Measurements from ENCODE around the gene CBLB. TPM values are rescaled to one million over a fixed set of nuclear protein-coding genes. Genes with fewer than 3 reads are reported as not detected.

Gene CBLB
- total and polyA plus RNA-seq, 9 of the 15 experiments (the other 6 are each of a cell fraction or from before 2014, with no cell fraction given): 1.8 to 8.1 (median 5.3) TPM

- ChIA-PET POLR2A (no interaction called here), CTCF (ENCODE audit: low intra/inter-chr PET ratio) (no interaction called here)
- Histone ChIP-seq H3K9me3 (replicated peaks; ENCODE audit: control insufficient read depth, insufficient read depth, low read depth, low read length) (no peaks in the 10 kb centered on the region), H3K27ac (ENCODE audit: extremely low read depth, low read depth, low read length) (no peak overlapping the region), H3K27me3 (ENCODE audit: control insufficient read depth in 2 of 2, insufficient read depth in 2 of 2, low read length in 2 of 2) (no peaks in the 10 kb centered on the region), H3K4me3 (no peak overlapping the region), H3K4me2 (ENCODE audit: insufficient read depth, low read length) (no peak overlapping the region), H3K9ac (ENCODE audit: insufficient read depth in 1 of 2, low read depth in 2 of 2, low read length in 2 of 2) (no peak overlapping the region), H4K20me1 (replicated peaks; ENCODE audit: control insufficient read depth, insufficient read depth, low read length) (no peaks in the 10 kb centered on the region), H3K9me1 (ENCODE audit: control insufficient read depth, insufficient read depth, low read length) (no peaks in the 10 kb centered on the region), H3K4me1 (replicated peaks in 1 of 2; ENCODE audit: control insufficient read depth in 2 of 2, insufficient read depth in 2 of 2, low read length in 2 of 2) (no peaks in the 10 kb centered on the region), H3K79me2 (ENCODE audit: control insufficient read depth, insufficient read depth, low read length) (no peaks in the 10 kb centered on the region), H3K36me3 (ENCODE audit: control insufficient read depth, insufficient read depth, low read length) (no peaks in the 10 kb centered on the region), H2AFZ (ENCODE audit: low read depth, low read length) (no peak overlapping the region)
- FAIRE-seq (no peak), DNase-seq (ENCODE audit: extremely low read depth in 1 of 4, low spot score in 3 of 4) (no peak), ATAC-seq (no peak)
- 0% methylated on average over 1 of the region's 1 CpG for WGBS (ENCODE audit: insufficient coverage, low coverage, missing lambda C conversion rate)
- no peak for TF ChIP-seq ZNF717 (CRISPR knock-in tag; IDR thresholded peaks at IDR 0.05)
- no peak for TF ChIP-seq ZNF224 (CRISPR knock-in tag; IDR thresholded peaks at IDR 0.05)
- TF ChIP-seq ZBTB5 (IDR thresholded peaks at IDR 0.05): no peak
- no peak for TF ChIP-seq ZNF212 (CRISPR knock-in tag; IDR thresholded peaks at IDR 0.05)
- no TSS peak for BruUV-seq (replicated peaks)
- intact Hi-C loops (cut with micrococcal nuclease): no loop called here
- in situ Hi-C loops (cut with MboI): no loop called here
Observed at GRCh38 chr3:105905328-105905727, 36.5 kb upstream of the CBLB start.

GRCh38 chr3:105904678-105905284 lies 36.0 kb upstream of the CBLB start:
- no peak overlapping the region for H3K4me2 ChIP-seq (ENCODE audit: insufficient read depth, low read length)
- no peaks in the 10 kb centered on the region for H3K27me3 ChIP-seq (ENCODE audit: control insufficient read depth in 2 of 2, insufficient read depth in 2 of 2, low read length in 2 of 2)
- intact Hi-C loops (cut with micrococcal nuclease) (no loop called here), in situ Hi-C loops (cut with MboI) (no loop called here)
- no peak overlapping the region for H3K9ac ChIP-seq (ENCODE audit: insufficient read depth in 1 of 2, low read depth in 2 of 2, low read length in 2 of 2)
- H3K36me3 ChIP-seq (ENCODE audit: control insufficient read depth, insufficient read depth, low read length): no peaks in the 10 kb centered on the region
- DNase-seq (ENCODE audit: extremely low read depth in 1 of 4, low spot score in 3 of 4) (no peak), FAIRE-seq (no peak), ATAC-seq (no peak)
- ChIA-PET CTCF (ENCODE audit: low intra/inter-chr PET ratio) (no interaction called here), POLR2A (no interaction called here)
- H4K20me1 ChIP-seq (replicated peaks; ENCODE audit: control insufficient read depth, insufficient read depth, low read length): no peaks in the 10 kb centered on the region
- no peak overlapping the region; the same call in 2 of the 3 replicates for H3K27ac ChIP-seq (ENCODE audit: extremely low read depth, low read depth, low read length)
- no peak overlapping the region for H2AFZ ChIP-seq (ENCODE audit: low read depth, low read length)
- H3K4me3 ChIP-seq: no peak overlapping the region
- no peaks in the 10 kb centered on the region for H3K4me1 ChIP-seq (replicated peaks in 1 of 2; ENCODE audit: control insufficient read depth in 2 of 2, insufficient read depth in 2 of 2, low read length in 2 of 2)
- BruUV-seq (replicated peaks): no TSS peak
- TF ChIP-seq NFIC (IDR thresholded peaks at IDR 0.05): peak; percentile 40
- TF ChIP-seq KHSRP (IDR thresholded peaks at IDR 0.05): no peak
- no peak for TF ChIP-seq ARID4B (CRISPR knock-in tag; IDR thresholded peaks at IDR 0.05)
- H3K9me3 ChIP-seq (replicated peaks; ENCODE audit: control insufficient read depth, insufficient read depth, low read depth, low read length): no peaks in the 10 kb centered on the region
- WGBS (ENCODE audit: insufficient coverage, low coverage, missing lambda C conversion rate): 29% methylated on average over 5 of the region's 5 CpGs
- H3K9me1 ChIP-seq (ENCODE audit: control insufficient read depth, insufficient read depth, low read length): no peaks in the 10 kb centered on the region
- no peaks in the 10 kb centered on the region for H3K79me2 ChIP-seq (ENCODE audit: control insufficient read depth, insufficient read depth, low read length)

Measured in K562 (cell line).